Dedifferentiated amniotic fluid mesenchymal stem cell (primary cell): ENCODE measurements around the gene MICAL2.
A peak's percentile ranks its signal among the peaks of the same experiment; 100 is the strongest.

Experiments
- DNase-seq: peaks from one replicate; pipeline ENCODE4 v3.0.0-alpha.2; 2016; ENCODE audit errors: extremely low spot score

MICAL2 gene

GRCh38 chr11:12287009-12287373, 176.6 kb downstream of the MICAL2 start:
- peak; percentile 95 for DNase-seq

- DNase-seq = peak; percentile 80
Observed at GRCh38 chr11:12287374-12288211, 177.2 kb downstream of the MICAL2 start.

- peak; percentile 95 for DNase-seq
Observed at GRCh38 chr11:12288212-12288930, 178.0 kb downstream of the MICAL2 start.

GRCh38 chr11:12288931-12289666, 178.7 kb downstream of the MICAL2 start:
- no peak for DNase-seq

- no peak for DNase-seq
Observed at GRCh38 chr11:12289667-12290476, 179.5 kb downstream of the MICAL2 start.

GRCh38 chr11:12290477-12290922, 180.1 kb downstream of the MICAL2 start:
- no peak for DNase-seq

GRCh38 chr11:12291313-12291712, 180.9 kb downstream of the MICAL2 start:
- DNase-seq = no peak

- DNase-seq = no peak
Observed at GRCh38 chr11:12291766-12292165, 181.4 kb downstream of the MICAL2 start.

GRCh38 chr11:12292766-12293165, 182.4 kb downstream of the MICAL2 start:
- DNase-seq = no peak

- DNase-seq = no peak
Observed at GRCh38 chr11:12293486-12293885, 183.1 kb downstream of the MICAL2 start.

- DNase-seq = no peak
Observed at GRCh38 chr11:12294613-12295012, 184.2 kb downstream of the MICAL2 start.

GRCh38 chr11:12295943-12296342, 185.6 kb downstream of the MICAL2 start:
- no peak for DNase-seq

GRCh38 chr11:12298610-12299009, 188.2 kb downstream of the MICAL2 start:
- no peak for DNase-seq

GRCh38 chr11:12301379-12301778, 191.0 kb downstream of the MICAL2 start:
- no peak for DNase-seq

GRCh38 chr11:12303421-12304149, 193.2 kb downstream of the MICAL2 start:
- no peak for DNase-seq

GRCh38 chr11:12306830-12307229, 196.4 kb downstream of the MICAL2 start:
- no peak for DNase-seq

GRCh38 chr11:12312132-12312531, 201.7 kb downstream of the MICAL2 start:
- no peak for DNase-seq
